GM18858 (cell line): Measurements from ENCODE around the gene AGAP4.
"Not testable (repeated sequence)": the region's sequence is repeated elsewhere in the genome, so short reads cannot be mapped to it uniquely, and the experiment has no call there.

Experiments used
- ATAC-seq: cut with Tn5 transposase; IDR thresholded peaks from one replicate; pipeline ENCODE4 v1.9.1; 2021; ENCODE audit not compliant: unreplicated experiment

Gene AGAP4

GRCh38 chr10:45790694-45791426, 56.4 kb downstream of the AGAP4 start:
- ATAC-seq = not testable (repeated sequence)

GRCh38 chr10:45789991-45790390, 57.3 kb downstream of the AGAP4 start:
- ATAC-seq = not testable (repeated sequence)

GRCh38 chr10:45787212-45787741, 60.0 kb downstream of the AGAP4 start:
- not testable (repeated sequence) for ATAC-seq

GRCh38 chr10:45786217-45786616, 61.1 kb downstream of the AGAP4 start:
- not testable (repeated sequence) for ATAC-seq
